NCI-H526 (cell line): ENCODE data around the gene MRPS6.
A peak's percentile ranks its signal among the peaks of the same experiment; 100 is the strongest.

Experiments
- DNase-seq, 2 experiments: peaks; one replicate each; lab custom pipeline; 2025; lab: John Stamatoyannopoulos, UW

MRPS6 gene

DNA sequence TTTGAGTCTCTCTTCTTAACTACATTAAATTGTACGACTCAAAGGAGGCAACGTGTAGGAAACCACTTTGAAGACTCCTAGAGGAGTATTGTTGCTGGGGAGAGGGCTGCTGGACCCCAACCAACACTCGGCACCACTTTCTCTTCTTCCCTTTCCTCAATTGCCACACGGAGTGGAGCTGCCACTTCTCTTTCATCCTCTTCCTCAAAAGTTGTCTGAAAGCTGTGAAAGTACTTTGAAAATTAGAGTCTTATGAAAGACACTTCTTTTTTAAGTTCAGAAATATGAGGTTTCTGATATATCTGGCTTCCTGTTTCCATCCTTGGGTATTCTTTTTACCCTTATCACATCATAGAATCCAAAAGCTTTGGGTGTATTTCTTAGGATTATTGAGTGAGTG is 59.5 kb downstream of the MRPS6 start:
- no peak for DNase-seq

DNA sequence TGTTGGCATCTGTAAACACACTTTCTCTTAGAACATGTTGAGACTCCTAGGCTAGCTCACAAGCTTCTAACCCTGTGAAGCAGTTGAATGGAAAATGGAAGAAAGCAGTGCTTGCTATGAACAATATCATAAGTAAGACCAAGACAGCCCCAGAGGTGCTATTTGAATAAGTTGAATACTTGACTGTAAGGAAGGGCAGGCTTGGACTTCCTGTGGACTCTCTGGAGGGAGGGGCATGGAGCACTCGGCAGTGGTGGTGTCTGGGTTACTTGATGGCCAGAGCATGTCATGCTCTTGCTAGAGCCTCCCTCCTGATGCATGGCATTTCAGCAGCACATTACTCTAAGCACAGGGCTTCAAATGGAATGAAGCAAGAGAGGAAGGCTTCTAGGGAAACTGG is 60.0 kb downstream of the MRPS6 start:
- DNase-seq = no peak

DNA sequence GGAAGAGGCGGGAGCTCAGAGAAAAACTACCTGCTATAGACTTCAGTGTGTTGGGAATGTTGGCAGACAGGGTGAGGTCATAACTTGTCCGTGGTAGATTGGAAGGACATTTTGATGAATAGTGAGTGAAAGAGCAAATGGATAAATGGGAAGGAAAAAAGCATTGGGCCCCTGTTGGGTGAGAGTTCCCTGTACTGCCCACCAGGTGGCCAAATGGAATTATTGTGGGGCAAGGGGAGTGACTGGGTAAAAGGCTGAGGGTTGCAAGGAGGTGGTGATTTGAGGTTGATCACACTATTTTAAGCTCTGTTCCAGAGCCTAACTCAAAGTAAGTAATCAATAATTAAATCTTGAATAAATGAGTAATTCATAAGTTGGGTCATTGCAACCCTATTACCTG is 60.4 kb downstream of the MRPS6 start:
- DNase-seq = peak in 1 of 2 experiments; percentile 14

DNA sequence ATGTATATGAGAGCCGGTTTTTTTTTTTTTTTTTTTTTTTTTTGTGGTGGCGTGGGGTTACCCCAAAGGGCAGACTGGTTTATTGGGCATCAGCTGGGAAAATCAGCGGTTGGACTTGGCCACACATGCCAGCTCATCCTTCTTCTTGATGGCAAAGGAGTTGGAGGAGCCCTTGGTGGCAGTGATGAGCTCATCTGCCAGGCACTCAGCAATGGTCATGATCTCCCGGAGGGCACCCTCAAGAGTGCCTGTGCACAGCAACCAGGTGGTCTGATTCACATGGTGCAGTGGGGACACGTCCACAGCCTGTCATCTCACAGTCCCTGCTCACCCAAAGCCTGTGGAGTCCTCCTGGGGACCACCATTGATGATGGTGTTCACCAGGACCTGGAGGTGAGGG is 62.0 kb downstream of the MRPS6 start:
- DNase-seq = no peak

DNA sequence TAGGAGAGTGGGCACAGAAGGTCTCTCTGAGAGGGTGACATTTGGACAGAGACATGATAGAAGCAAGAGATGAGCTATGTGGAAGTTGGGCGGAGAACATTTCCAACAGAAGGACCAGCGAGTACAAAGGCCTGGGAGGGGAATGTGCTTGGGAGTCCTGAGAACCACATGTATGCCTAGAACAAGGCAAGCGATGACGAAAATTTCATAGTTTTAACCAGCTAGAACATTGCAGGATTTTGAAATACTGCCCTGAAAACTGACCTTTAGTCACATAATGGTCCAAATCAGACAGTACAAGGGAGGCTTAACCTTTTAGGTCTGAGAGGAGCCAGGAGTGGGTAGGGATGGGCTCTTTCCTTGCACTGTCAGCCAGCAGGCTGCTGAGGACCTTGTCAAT is 68.0 kb downstream of the MRPS6 start:
- no peak for DNase-seq

DNA sequence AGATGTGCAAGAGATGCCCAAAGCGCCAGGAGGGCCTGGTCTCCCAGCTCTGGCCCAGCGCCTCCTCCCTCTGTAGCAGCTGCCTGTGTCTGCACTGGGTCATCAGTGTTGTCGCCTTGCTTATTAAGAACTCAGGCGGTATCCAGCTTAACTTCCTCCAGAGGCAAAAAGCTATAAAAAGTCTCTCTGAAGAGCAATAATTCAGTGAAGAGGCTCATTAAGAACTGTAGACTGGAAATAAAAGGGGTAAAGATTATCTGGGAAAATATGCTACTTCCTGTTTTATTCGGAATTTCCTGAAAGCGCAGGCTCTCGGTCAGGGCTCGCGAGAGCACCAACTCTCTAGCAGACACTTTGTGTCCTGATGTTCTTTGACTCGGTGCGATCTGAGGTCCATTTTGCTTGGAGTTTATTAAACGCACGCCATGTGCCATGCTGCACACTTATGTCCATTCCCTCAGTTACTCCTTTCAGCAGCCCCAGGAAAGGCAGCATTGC is 70.4 kb downstream of the MRPS6 start:
- no peak for DNase-seq

DNA sequence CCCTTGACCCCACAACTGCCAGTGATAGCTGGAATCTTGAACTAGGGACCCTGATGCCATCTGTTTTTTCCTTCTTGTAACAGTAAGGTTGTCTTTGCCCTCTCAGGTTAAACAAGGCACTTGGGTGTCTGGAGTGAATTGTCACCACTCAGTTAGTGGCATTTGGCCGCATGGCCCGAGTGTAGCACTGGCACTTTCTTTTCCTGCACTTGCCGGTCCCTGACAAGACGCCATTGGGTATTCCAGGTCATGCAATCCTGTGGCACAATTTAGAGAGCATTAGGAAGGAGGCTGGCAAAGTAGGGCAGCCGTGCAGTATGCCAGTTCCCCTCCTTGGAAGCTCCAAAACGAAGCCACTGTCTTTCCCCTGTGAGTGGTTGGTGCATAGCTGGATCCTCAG is 70.8 kb downstream of the MRPS6 start:
- DNase-seq = no peak

DNA sequence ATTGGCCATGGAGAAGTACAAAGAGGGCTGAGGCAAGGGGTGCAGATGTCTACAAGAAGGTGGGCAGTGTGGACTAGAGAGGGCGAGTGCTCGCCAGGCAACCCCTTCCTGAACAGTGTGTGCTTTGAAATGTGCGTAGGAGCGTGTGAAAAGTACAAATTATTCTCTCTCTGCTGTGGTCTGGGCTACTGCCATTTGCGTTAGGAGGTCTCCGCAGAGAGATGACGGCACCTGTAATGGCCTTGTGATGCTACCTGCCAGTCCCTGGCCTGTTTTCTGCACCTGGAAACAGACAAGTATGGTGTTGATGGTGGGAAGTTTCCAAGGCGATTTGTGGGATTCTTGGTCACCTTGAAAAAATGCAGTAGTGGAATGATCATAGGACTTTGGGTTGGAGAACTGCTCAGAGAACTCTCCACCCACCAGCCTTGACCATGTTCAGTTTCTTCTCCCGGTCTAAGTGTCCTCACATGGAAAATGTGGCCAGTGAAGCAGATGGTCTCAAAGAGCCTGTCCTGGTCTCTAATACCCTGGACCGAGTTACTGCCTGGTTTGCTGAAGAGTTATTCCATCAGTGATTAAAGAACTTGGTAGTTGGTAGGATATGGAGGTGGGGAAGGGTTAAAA is 74.5 kb downstream of the MRPS6 start:
- no peak for DNase-seq

DNA sequence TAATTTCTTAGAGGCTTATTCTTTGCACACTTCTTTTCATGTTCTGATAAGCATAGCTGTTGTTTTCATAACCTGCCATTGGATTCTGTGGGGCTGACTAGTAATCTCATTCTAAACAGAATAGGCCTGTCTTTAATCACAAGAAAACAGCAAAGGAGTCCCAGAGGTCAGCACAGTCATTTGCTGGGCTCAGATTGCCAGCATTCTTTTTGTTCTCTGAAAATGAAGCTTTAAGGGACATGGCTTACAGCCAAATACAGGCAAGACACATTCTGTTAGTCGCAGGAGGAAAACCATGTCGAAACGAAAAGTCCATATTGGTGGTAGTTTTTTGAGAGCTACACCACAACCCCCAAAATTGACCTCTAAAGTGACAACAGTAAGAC is 75.0 kb downstream of the MRPS6 start:
- DNase-seq = no peak

DNA sequence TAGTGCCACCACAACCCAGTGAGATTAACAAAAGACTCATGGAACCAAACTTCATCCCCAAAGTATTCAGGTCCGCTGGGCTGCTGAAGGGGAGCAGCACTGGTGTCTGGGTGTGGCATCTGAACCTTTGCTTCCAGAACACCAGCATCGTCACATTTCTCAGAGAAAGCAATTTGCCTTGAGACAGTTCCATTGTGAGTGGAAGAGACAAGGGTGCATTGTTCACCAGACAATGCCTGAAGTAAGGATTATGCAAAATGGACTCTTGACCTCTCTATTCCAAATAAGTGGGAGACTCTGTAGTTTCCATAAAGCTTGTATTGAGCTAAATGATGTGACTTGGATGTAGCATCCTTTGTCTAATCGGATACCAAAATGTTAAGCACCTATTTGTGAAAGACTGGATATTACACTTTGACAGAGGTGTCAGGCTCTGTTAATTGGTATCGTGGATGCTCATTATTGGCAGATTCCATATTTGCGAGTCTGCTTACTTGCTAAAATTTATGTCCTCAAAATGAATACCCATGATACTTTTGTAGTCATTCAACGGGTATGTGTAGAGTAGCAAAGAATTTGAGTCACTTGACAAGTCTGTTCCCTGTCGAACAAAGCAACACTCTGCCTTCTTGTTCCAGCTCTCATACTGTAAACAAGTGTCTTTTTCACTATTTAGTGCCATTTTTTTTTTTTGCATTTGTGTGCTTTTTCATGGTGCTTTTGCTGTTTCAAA is 75.6 kb downstream of the MRPS6 start:
- DNase-seq = peak in 1 of 2 experiments; percentile 18

DNA sequence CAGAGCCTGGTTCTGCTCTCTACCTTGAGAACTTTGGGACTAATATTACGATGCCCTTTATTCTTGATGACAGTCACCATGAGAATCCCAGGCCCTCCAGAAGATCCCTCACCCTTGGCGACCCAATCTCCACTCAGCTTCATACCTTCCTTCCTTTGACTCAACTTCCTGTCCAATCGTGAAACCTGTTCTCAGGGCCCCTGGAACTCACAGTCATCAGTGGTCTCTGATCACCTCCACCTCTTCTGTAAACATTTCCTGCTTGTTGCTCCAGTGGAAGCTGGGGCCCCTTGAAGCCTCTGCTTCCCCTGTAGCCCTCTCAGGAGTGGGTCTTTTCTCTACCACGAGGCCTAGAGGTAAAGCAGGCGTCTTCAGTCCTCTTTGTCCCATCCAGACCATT is 79.1 kb downstream of the MRPS6 start:
- DNase-seq = no peak

DNA sequence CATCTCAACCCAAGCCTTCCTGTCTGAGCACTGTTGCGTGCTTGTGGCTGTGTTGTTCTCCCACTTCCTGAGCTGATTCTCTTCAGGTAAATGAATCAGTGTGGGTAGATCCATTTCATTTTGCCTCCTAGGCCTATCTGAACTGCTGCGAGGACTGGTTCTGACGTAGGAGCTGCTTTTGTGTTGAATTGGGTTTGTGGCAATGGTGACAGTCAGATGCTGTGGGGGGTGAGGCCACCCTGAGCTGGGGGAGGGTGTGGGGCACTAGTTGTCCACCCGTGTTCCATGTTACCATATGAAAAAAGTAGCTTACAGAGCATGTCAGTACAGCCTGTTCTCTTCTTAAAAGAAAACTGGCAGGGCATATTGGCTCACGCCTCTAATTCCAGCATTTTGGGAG is 81.5 kb downstream of the MRPS6 start:
- no peak for DNase-seq

DNA sequence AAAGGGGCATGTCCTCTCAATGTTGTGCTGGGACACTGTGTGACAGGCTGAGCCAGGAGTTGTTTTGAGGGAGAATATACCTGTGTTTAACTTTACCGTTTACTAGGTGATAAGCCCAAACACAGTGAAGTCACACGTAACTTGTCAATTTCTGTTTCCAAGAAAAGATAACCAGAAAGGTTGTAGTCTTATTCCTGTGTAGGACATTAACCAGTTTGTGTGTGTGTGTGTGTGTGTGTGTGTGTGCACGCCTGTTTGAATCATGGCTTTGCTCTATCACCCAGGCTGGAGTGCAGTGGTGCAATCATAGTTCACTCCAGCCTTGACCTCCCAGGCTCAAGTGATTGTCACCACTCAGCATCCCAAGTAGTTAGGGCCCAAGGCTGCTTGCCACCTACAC is 83.6 kb downstream of the MRPS6 start:
- DNase-seq = no peak

DNA sequence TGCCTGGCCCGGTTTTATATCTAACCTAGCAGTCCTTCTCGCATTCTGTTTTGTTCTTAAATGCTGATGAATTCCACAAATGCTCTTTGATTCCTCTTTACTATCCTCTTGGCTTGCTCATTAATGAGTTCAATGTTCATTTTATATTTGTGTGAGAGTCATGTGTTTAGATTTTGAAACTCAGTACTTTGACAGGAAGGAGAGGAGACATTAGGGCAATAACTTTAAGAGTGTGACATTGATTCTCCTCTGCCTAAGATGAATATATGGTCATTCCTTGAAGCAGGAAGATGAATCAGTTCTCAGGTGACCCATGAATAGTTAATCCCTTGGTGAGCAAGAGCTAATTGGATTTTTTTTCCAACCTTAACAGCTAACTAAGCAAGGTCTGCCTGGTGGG is 84.1 kb downstream of the MRPS6 start:
- DNase-seq = no peak

DNA sequence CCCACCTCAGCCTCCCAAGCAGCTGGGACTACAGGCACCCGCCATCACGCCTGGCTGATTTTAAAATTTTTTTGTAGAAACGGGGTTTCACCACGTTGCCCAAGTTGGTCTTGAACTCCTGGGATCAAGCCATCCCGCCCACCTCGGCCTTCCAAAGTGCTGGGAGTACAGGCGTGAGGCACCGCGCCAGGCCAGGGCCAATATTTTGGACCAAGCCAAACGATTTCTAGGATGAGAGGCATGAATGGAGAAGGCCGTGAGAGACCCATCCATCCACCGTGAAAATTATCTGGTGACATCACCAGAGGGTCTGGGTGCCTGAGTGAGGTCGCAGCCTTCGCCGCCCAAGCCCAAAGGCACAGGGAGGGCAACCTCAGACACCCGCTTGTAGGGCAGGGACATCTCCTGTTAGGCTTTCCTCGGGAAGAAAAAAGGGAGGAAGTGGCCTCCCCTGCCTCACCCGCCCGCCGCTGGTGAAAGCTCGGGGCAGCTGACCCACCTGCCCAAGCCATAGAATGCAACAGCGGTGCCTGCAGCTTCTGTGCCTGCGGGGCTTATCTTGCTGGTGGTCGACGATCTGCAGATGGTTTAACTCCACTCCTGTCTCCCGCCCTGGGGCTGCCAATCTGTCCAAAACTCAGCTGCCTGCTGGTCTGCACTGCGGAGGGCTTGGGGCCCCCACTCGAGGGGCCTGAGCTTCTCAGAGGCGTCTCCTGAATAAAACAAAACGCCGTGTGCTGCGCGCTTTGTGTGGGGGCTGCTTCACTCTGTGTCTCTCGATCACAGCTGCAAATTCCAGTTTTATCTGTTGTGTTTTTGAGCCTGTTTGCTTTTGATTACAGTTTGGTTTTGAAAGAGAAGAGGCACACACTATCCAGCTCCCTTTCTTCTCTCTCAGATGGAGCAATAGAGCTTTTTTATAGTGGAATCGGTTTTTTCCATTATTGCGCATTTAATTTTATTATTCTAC is 85.8 kb downstream of the MRPS6 start:
- DNase-seq = no peak

DNA sequence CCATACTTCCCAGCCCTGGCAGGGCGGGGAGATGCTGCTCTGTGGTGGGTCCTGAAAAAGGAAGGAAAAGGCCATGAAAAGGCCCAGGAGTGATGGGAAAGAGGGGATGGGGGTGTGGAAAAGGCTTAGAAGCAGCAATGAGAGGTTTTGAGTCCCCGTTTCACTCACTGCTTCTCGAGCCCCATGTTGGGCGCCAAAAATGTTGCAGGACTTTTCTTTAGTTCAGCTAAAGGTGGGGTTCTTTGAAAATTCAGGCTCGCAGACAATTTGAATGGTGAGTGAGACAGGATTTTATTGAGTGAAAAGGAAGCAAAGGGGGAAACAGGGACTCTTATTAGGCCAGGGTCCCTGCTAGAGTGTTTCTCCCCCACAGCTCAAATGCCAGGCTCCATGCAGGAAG is 93.1 kb downstream of the MRPS6 start:
- DNase-seq = no peak

DNA sequence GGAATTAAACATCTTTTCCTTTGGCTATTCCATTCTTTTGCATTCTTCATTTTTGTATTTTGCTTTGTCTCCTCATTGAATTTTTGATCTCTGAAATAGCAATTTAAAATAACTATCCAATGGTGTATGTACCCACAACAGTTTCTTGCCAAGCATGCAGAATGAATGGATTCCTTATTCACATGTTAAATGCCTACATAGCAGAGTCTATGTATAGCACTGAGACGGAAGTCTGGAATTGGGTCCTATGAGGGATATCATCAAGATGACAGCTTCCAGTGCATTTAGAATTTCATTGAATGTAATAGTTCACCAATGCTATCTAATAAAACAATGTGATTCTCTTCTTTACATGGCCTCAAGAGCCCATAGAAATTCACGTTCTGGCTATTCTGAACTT is 97.5 kb downstream of the MRPS6 start:
- no peak for DNase-seq

DNA sequence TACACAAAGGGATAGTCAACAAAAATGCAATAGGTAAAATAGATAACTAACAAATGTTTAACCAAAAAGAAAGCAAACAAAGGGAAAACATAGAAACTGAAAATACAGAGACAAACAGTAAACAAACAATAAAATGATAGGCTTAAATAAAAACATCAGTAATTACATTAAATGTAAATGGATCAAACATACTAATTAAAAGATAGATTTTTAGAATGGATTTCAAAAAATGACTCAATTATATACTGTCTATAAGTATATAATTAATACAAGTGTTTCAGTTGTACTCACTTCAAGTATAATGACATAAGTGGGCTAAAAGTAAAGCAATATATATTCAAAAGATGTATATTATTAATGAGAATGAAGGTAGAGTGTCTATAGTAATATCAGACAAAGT is 101.1 kb downstream of the MRPS6 start:
- no peak for DNase-seq

DNA sequence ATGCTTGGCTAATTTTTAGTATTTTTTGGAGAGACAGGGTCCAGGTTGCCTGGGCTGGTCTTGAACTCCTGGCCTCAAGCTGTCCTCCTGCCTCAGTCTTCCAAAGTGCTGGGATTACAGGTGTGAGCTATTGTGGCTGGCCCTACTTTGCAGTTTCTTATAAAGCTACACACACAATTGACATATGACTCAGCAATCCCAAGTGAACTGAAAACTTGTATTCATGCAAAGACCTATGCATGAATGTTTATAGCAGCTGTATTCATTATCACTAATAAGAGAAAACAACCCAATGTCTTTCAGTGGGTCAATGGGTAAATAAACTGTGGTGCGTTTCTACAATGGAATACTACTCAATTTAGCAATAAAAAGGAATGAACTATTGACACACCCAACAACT is 103.1 kb downstream of the MRPS6 start:
- DNase-seq = no peak

DNA sequence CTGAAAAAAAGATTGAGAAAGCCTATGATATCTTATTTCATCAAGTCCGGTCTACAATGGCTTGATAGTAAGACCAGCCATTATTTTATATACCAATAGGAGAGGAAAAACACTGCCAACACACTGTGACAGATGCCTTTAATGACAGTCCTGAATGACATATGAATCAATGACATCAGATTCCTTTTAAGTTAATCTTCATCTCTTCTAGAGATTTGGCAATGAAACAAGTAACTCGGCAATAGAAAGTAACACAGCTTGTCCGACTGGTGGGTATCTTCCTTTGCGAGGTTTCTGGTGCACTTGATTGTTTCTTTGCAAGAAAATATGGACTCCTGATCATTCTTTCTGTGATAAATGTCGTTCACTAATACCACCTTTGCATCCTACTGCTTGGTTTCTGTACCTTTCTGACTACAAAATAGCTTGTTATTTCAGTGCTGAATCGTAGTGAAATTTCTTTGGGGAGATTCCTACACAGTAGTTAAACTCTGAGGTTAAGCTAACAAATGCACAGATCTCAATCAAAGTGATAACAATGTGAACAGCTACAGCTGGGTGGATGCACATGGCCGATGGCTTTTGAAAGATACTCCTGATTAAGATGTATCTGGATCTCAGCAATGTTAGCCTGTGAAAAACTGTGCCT is 104.7 kb downstream of the MRPS6 start:
- no peak for DNase-seq

DNA sequence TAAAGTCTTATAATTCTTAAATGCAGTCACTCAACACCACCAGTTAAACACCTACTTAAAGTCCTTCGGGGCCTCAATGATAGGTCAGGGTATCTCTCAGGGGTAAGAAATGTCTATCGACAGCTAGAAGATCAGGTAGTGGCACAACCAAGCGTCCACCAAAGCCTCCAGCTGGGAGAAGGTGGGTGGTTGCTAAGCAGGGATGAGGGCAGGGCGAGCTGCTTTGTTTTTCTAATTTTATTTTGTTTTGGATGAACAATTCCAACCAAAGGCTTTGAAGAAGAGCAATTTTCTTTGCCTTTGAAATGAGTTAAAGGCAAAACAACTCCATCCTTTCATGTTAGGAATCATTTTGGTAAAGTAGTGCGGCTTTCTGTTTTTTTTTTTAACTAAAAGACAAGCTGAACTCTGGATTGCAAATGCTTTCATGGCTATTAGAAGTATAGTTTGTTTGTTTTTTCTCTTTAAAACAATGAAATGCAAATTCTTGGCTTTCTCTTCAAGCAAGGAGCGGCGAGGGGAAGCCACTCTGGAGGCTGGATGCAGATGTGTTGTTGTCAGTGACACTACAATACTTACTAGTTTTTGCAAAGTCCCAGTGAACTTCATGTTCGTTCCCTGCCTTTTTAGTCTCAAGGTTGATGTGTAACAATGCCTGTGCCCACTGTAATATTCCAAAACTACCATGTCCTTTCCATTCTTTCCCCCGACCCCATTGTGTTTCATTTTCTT is 106.0 kb downstream of the MRPS6 start:
- peak; percentile 70 to 76 for DNase-seq

DNA sequence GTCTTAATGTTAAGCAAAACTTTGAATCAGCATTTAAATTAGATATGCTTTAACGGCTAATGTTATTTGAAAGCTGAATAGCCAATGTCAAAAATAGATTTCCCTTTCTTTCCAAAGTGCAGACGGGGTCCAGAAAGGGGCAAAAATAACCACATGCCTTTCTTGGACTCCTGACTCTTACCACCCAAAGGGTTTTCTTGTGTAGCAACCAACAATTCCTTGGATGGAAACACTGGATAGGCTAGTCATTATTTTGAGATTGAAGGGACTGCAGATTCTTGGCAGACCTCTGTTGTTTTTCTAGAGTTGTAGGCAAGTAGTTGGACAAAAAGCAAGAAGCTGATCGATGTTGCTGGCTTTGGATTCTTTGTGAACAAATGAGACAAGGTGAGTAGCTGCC is 107.0 kb downstream of the MRPS6 start:
- no peak for DNase-seq
